Hypothalamus (tissue), 51 donors: ENCODE data around the gene FUCA1.
"Not testable (repeated sequence)": the region's sequence is repeated elsewhere in the genome, so short reads cannot be mapped to it uniquely, and the experiment has no call there.

Source experiments
- DNase-seq, 51 donors: peaks; one replicate each; lab custom pipeline; 2025; lab: John Stamatoyannopoulos, UW

FUCA1 gene

GRCh38 chr1:23804183-23804835 is 63.8 kb downstream of the FUCA1 start:
- DNase-seq: no peak

- DNase-seq: no peak
Measured at GRCh38 chr1:23803674-23804073, 64.4 kb downstream of the FUCA1 start.

GRCh38 chr1:23802809-23803342 is 65.2 kb downstream of the FUCA1 start:
- DNase-seq: not testable (repeated sequence)

GRCh38 chr1:23801876-23802275 is 66.2 kb downstream of the FUCA1 start:
- DNase-seq: no peak

- peak in 1 of 51 donors; percentile 29 for DNase-seq
Measured at GRCh38 chr1:23801338-23801748, 66.7 kb downstream of the FUCA1 start.

GRCh38 chr1:23800400-23801337 is 67.4 kb downstream of the FUCA1 start, which contains the start of gene GALE:
TSS of gene GALE (minus strand) at chr1:23800754. CDS start at chr1:23799007, 1,747 bp downstream.
- DNase-seq: peak; percentile 75 to 98 (median 94)

- DNase-seq: peak in 18 of 51 donors; percentile 14 to 72 (median 40)
Measured at GRCh38 chr1:23799570-23800399, 68.3 kb downstream of the FUCA1 start.

GRCh38 chr1:23799255-23799569 is 68.9 kb downstream of the FUCA1 start:
- no peak for DNase-seq

- DNase-seq: no peak
Measured at GRCh38 chr1:23798662-23799142, 69.4 kb downstream of the FUCA1 start.

GRCh38 chr1:23797478-23798448 is 70.3 kb downstream of the FUCA1 start:
- DNase-seq: no peak

- DNase-seq: no peak
Measured at GRCh38 chr1:23796466-23797271, 71.4 kb downstream of the FUCA1 start.

GRCh38 chr1:23795676-23796465 is 72.2 kb downstream of the FUCA1 start:
- DNase-seq: no peak
